H1 (cell line): ENCODE data around the gene THAP7. TPM values are rescaled to one million over a fixed set of nuclear protein-coding genes. Genes with fewer than 3 reads are reported as not detected.

Experiments
- CTCF ChIA-PET: fragments of 300-600 bp; sonication (Branson Sonifier 250); formaldehyde crosslinking; loops from one replicate; lab custom pipeline; 2021; ENCODE audit not compliant: partially characterized antibody; lab: Charles Lee
- POLR2A ChIA-PET: fragments of 300-600 bp; sonication (Branson Sonifier 250); formaldehyde crosslinking; loops from one replicate; lab custom pipeline; 2021; ENCODE audit warnings: inconsistent platforms; ENCODE audit not compliant: partially characterized antibody; lab: Charles Lee
- DNase-seq, 2 experiments: peaks; one replicate each; pipeline versions ENCODE4 v3.0.0 to v3.0.0-alpha.2; 2010 to 2022; ENCODE audit warnings: low spot score in 2 of 2, low read depth in 1 of 2, mixed read lengths in 1 of 2
- FAIRE-seq: peaks from 2 replicates; lab custom pipeline; 2011; peaks lifted over from hg19 to GRCh38; lab: Jason Lieb, UNC
- H2AFZ ChIP-seq: 2 replicates; pipeline ENCODE4 v1.8.1; 2012; ENCODE audit warnings: low read length, inconsistent platforms
- H2AK5ac ChIP-seq: 2 replicates; pipeline ENCODE4 v1.6.1; 2013; ENCODE audit warnings: low read depth, low read length
- H2BK120ac ChIP-seq: replicated peaks from 2 replicates; pipeline ENCODE3; 2013; ENCODE audit warnings: low read depth, low read length, inconsistent platforms
- H2BK12ac ChIP-seq: 2 replicates; pipeline ENCODE4 v1.6.1; 2013; ENCODE audit warnings: low read depth, low read length
- H2BK15ac ChIP-seq: 2 replicates; pipeline ENCODE4 v1.6.1; 2013; ENCODE audit warnings: low read length
- H2BK20ac ChIP-seq: 2 replicates; pipeline ENCODE4 v1.6.1; 2013; ENCODE audit warnings: low read length
- H2BK5ac ChIP-seq: 2 replicates; pipeline ENCODE4 v1.6.1; 2013; ENCODE audit warnings: low read depth, low read length
- H3K14ac ChIP-seq: 2 replicates; pipeline ENCODE4 v1.6.1; 2013; ENCODE audit warnings: inconsistent platforms; ENCODE audit not compliant: insufficient read length
- H3K18ac ChIP-seq: 2 replicates; pipeline ENCODE4 v1.6.1; 2013; ENCODE audit warnings: low read length; ENCODE audit errors: extremely low read depth
- H3K23ac ChIP-seq: 2 replicates; pipeline ENCODE4 v1.6.1; 2013; ENCODE audit warnings: inconsistent platforms; ENCODE audit not compliant: insufficient read length
- H3K23me2 ChIP-seq: 2 replicates; pipeline ENCODE4 v1.6.1; 2013; ENCODE audit warnings: low read depth, low read length
- H3K27ac ChIP-seq: 2 replicates; pipeline ENCODE4 v1.6.1; 2011; ENCODE audit warnings: low read depth, low read length, inconsistent platforms
- H3K27me3 ChIP-seq, 4 experiments: replicated peaks in 1 of 4; 1 replicate in 1 of 4; 2 replicates in 3 of 4; pipeline versions ENCODE4 v1.6.1 to v1.8.1; 2011 to 2013; ENCODE audit warnings: low read length in 3 of 4, mild to moderate bottlenecking in 3 of 4, inconsistent platforms in 2 of 4, mixed read lengths in 2 of 4, moderate library complexity in 1 of 4; ENCODE audit not compliant: control insufficient read depth in 3 of 4, insufficient read depth in 3 of 4; ENCODE audit errors: extremely low read depth in 1 of 4
- H3K36me3 ChIP-seq, 4 experiments: 2 replicates each; pipeline versions ENCODE4 v1.6.1 to v1.8.1; 2011 to 2013; ENCODE audit warnings: mild to moderate bottlenecking in 4 of 4, low read length in 3 of 4, moderate library complexity in 2 of 4, control low read depth in 1 of 4, inconsistent platforms in 1 of 4; ENCODE audit not compliant: insufficient read depth in 4 of 4, control insufficient read depth in 2 of 4
- H3K4ac ChIP-seq: replicated peaks from 2 replicates; pipeline ENCODE3; 2013; ENCODE audit warnings: low read length, low read depth, mixed read lengths, inconsistent platforms; ENCODE audit not compliant: insufficient read length
- H3K4me1 ChIP-seq, 4 experiments: replicated peaks in 1 of 4; 1 replicate in 1 of 4; 2 replicates in 3 of 4; pipeline versions ENCODE4 v1.6.1 to v1.8.1; 2011 to 2013; ENCODE audit warnings: low read length in 3 of 4, inconsistent platforms in 2 of 4, mixed read lengths in 1 of 4; ENCODE audit not compliant: insufficient read depth in 4 of 4, control insufficient read depth in 3 of 4
- H3K4me2 ChIP-seq, 2 experiments: 2 replicates each; pipeline versions ENCODE4 v1.6.1 to v1.8.1; 2011 to 2013; ENCODE audit warnings: low read depth in 2 of 2, low read length in 2 of 2, control low read depth in 1 of 2, inconsistent platforms in 1 of 2, mild to moderate bottlenecking in 1 of 2; ENCODE audit not compliant: insufficient read depth in 1 of 2
- H3K4me3 ChIP-seq, 4 experiments: fragments of 200-600, 300-600 bp in 1 of 4; sonication (generic), shearing (Covaris generic), sonication (Bioruptor Twin) in 1 of 4; 2 replicates each; pipeline versions ENCODE4 v1.5.1 to v1.8.1; 2011 to 2016; ENCODE audit warnings: low read length in 4 of 4, low read depth in 3 of 4, control low read depth in 2 of 4, inconsistent platforms in 2 of 4, mild to moderate bottlenecking in 2 of 4, mixed read lengths in 1 of 4, moderate library complexity in 1 of 4; ENCODE audit not compliant: insufficient read depth in 2 of 4; ENCODE audit errors: extremely low read depth in 1 of 4
- H3K56ac ChIP-seq: replicated peaks from 2 replicates; pipeline ENCODE3; 2013; ENCODE audit warnings: low read depth, mild to moderate bottlenecking, mixed read lengths, low read length, inconsistent platforms; ENCODE audit not compliant: insufficient read length
- H3K79me1 ChIP-seq: 2 replicates; pipeline ENCODE4 v1.6.1; 2013; ENCODE audit warnings: low read depth, low read length, control low read depth
- H3K79me2 ChIP-seq, 2 experiments: 2 replicates each; pipeline versions ENCODE4 v1.6.1 to v1.8.1; 2012 to 2013; ENCODE audit warnings: low read length in 2 of 2, mild to moderate bottlenecking in 2 of 2, inconsistent platforms in 1 of 2; ENCODE audit not compliant: insufficient read depth in 2 of 2, control insufficient read depth in 1 of 2
- H3K9ac ChIP-seq, 4 experiments: replicated peaks in 1 of 4; 1 replicate in 1 of 4; 2 replicates in 3 of 4; pipeline versions ENCODE4 v1.6.1 to v1.8.1; 2011 to 2013; ENCODE audit warnings: low read depth in 3 of 4, low read length in 3 of 4, control low read depth in 2 of 4, mild to moderate bottlenecking in 2 of 4, moderate library complexity in 2 of 4, inconsistent platforms in 1 of 4; ENCODE audit errors: extremely low read depth in 1 of 4
- H3K9me3 ChIP-seq, 2 experiments: 2 replicates each; pipeline versions ENCODE4 v1.6.1 to v1.8.1; 2012 to 2013; ENCODE audit warnings: mild to moderate bottlenecking in 2 of 2, moderate library complexity in 2 of 2, control low read depth in 1 of 2, inconsistent platforms in 1 of 2, low read depth in 1 of 2, low read length in 1 of 2, mixed read lengths in 1 of 2; ENCODE audit not compliant: insufficient read depth in 2 of 2
- H4K20me1 ChIP-seq, 2 experiments: replicated peaks in 1 of 2; 2 replicates each; pipeline versions ENCODE3 to v1.8.1; 2011 to 2013; ENCODE audit warnings: inconsistent platforms in 2 of 2, low read length in 2 of 2, mild to moderate bottlenecking in 1 of 2; ENCODE audit not compliant: insufficient read depth in 2 of 2, control insufficient read depth in 1 of 2
- H4K5ac ChIP-seq: 2 replicates; pipeline ENCODE4 v1.6.1; 2013; ENCODE audit warnings: low read length, low read depth, mixed read lengths, inconsistent platforms; ENCODE audit not compliant: insufficient read length
- H4K8ac ChIP-seq: 2 replicates; pipeline ENCODE4 v1.8.0; 2013; ENCODE audit warnings: mild to moderate bottlenecking, moderate library complexity, low read length, inconsistent platforms; ENCODE audit not compliant: insufficient read depth; ENCODE audit errors: extremely low read depth
- H4K91ac ChIP-seq: replicated peaks from 2 replicates; pipeline ENCODE3; 2013; ENCODE audit warnings: low read length, mixed read lengths, inconsistent platforms; ENCODE audit not compliant: insufficient read length
- GABPA ChIP-seq: IDR thresholded peaks from 2 replicates; pipeline ENCODE4 v1.6.1; 2011; ENCODE audit warnings: mild to moderate bottlenecking, low read length, moderate library complexity, borderline replicate concordance; ENCODE audit not compliant: insufficient read depth
- JUN ChIP-seq: IDR thresholded peaks from 2 replicates; pipeline ENCODE4 v1.6.1; 2011; ENCODE audit warnings: low read depth, mild to moderate bottlenecking, improper control_type of control experiment, low read length
- WGBS, 2 experiments: shearing (Covaris generic) in 1 of 2; methylation state at CpG; one replicate each; pipeline versions ENCODE4 v1.1.6 to v1.1.7; 2013 to 2015; ENCODE audit warnings: low lambda C conversion rate in 2 of 2, mixed read lengths in 2 of 2, inconsistent platforms in 1 of 2, low coverage in 1 of 2, missing lambda C conversion rate in 1 of 2; ENCODE audit not compliant: insufficient replicate concordance in 2 of 2, insufficient coverage in 1 of 2, insufficient read length in 1 of 2; ENCODE audit errors: extremely low coverage in 1 of 2, missing lambda C conversion rate in 1 of 2; 5-methylcytosine and 5-hydroxymethylcytosine counted together
- polyA plus RNA-seq, 7 experiments: library from polyadenylated mRNA; depleted of rRNA in 3 of 7; stranded (reverse) in 5 of 7; unstranded in 2 of 7; fragments of >200 nt in 5 of 7; fragments of 200-250 nt in 2 of 7; gene quantifications; 1 replicate in 5 of 7; 2 replicates in 1 of 7; 4 replicates in 1 of 7; pipeline versions ENCODE4 v1.2.1 to v1.2.3, GENCODE V29; 2011 to 2013; ENCODE audit warnings: missing spikeins in 2 of 7, mixed read lengths in 2 of 7
- total RNA-seq: library from RNA; stranded (reverse); fragmentation: NEBNext Ultra II Directional; extraction: Animal tissue kit (Norgen Biotek cat#: 25700); gene quantifications from 2 replicates; pipeline ENCODE4 v1.2.1, GENCODE V29; 2021

THAP7 gene
- total and polyA plus RNA-seq, 2 of the 8 experiments (the other 6 are each of a cell fraction or from before 2014, with no cell fraction given), result 16.9 to 32.5 TPM

DNA sequence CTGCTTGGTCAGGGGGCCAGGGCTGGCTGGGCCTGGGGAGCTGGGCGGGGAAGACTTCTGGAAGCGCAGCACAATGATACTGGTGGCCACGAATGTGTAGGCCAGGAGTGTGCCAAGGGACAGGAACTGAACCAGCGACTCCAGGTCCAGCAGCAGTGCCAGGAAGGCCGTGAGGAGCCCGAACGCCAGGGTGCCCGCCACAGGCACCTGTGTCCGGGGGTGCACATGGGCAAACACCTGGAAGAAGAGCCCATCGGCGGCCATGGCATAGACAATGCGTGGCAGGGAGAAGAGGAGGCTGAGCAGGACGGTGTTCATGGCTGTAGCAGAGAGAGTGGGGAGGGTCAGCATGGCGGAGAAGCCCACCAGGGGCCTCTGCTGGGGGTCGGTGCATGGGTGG lies 28.1 kb upstream of the THAP7 start:
- Histone ChIP-seq H4K8ac (peak overlapping the region; percentile 79; the same call in 1 of the 2 replicates), H3K18ac (no peak overlapping the region), H2BK12ac (no peak overlapping the region), H3K36me3 (no peaks in the 10 kb centered on the region), H3K79me2 (no peaks in the 10 kb centered on the region), H3K56ac (no peak overlapping the region), H3K27ac (no peak overlapping the region), H3K23me2 (peaks cover 9% of the 10 kb centered on the region; the same call in 1 of the 2 replicates), H2AK5ac (no peak overlapping the region), H2BK120ac (no peak overlapping the region), H3K4me1 (peaks cover 0 to 5% (median 3%) of the 10 kb centered on the region in 4 experiments; a peak in 3 of 7 replicates), H2BK15ac (no peak overlapping the region; the same call in 1 of the 2 replicates), H3K23ac (no peak overlapping the region), H4K5ac (no peak overlapping the region), H3K4ac (peak overlapping the region; percentile 46), H3K9me3 (no peaks in the 10 kb centered on the region), H4K91ac (no peak overlapping the region), H2BK20ac (no peak overlapping the region; the same call in 1 of the 2 replicates), H2BK5ac (no peak overlapping the region), H3K4me2 (no peak overlapping the region), H4K20me1 (no peaks in the 10 kb centered on the region), H3K27me3 (peaks cover 6 to 31% (median 26%) of the 10 kb centered on the region in 4 experiments), H3K14ac (no peak overlapping the region), H3K4me3 (no peak overlapping the region), H3K79me1 (no peaks in the 10 kb centered on the region), H2AFZ (no peak overlapping the region), H3K9ac (no peak overlapping the region)
- POLR2A ChIA-PET, result interaction anchor here (0.6 kb wide), 1 partner anchor 33 kb away, joined by 3 read pairs; no protein-coding TSS in a partner anchor
- 85% methylated on average over 11 of the region's 15 CpGs; no CpG with 5 or more reads in 1 of the 2 experiments for WGBS, 2 experiments
- no peak for DNase-seq
- FAIRE-seq, result no peak
- CTCF ChIA-PET, result interaction anchor here (1.0 to 1.5 kb wide), 2 partner anchors 9 to 15 kb away, joined by 4 read pairs; no protein-coding TSS in a partner anchor
- TF ChIP-seq GABPA (no peak), JUN (no peak)
